Fibroblast of gingiva (primary cell): Measurements from ENCODE around the gene CANT1.

ENCODE experiments used
- DNase-seq: peaks from one replicate; pipeline ENCODE4 v3.0.0-alpha.2; 2011; ENCODE audit warnings: low read depth

The CANT1 gene

GRCh38 chr17:79009397-79010303 is at the start of gene CANT1:
Gene CANT1 (minus strand): TSS chr17:79009764. CDS start chr17:78997622, 12,142 bp downstream.
- DNase-seq: peak; percentile 84

DNA sequence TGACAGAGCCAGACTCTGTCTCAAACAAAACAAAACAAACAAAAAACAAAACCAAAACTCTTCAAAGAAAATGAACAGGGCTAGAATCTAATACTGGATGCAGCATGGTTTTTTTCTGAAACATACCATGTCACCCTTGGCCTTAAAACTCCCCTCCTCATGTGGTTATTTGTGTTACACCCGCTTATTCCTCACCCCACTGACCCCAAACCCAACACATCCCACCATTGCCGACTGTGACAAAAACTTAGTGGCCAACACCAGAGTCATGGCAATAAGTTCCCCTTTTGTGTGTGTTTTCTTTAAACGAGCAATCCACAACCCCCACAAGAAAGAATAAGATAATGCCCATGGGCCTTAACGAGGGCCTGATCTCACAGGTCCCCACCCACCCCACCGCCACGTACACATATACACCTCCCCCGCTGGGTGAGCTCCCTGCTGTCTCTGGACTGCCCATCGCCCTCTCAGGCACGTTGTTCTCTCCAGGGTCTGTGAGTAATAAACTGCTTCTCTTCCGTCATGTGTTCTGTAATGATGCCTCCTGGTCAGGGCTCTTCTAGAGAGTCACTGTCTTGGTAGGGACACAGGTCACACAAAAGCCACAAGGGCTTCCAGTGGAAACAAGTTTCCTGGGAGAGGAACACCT is 48.3 kb upstream of the CANT1 start:
- no peak for DNase-seq

DNA sequence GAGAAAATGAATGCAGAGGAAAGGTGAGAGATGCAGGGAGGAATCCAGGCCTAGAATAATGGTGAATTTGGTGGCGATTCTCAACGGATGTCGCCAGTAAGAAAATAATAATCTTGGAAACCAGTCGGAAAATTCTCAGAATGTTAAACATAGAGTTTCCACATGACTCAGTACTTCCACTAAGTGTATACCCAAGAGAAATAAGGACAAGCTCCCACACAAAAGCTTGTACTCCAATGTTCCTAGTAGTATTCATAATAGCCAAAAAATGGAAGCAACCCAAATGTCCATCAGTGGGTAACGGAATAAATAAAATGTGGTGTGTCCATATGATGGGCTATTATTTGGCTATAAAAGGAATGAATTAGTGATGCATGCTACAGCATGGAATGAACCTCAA is 45.6 kb upstream of the CANT1 start:
- no peak for DNase-seq

- no peak for DNase-seq
These were observed 44.8 kb upstream of the CANT1 start for GRCh38 chr17:79054200-79054960.

- DNase-seq: peak; percentile 40
These were observed 43.8 kb upstream of the CANT1 start for GRCh38 chr17:79053251-79053925.

DNA sequence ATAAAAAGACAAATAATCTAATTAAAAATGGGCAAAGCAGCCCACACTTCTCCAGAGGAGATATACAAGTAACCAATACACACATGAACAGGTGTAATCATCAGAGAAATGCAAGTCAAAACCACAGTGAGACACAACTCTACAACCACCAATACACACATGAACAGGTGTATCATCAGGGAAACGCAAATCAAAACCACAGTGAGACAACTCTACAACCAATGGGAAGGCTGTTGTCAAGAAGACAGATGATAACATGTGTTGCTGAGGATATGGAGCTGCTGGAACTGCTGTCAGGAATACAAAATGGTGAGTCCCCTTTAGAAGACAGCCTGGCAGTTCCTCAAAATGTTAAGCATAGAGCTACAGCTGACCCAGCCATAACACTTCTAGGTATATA is 42.6 kb upstream of the CANT1 start:
- no peak for DNase-seq

- no peak for DNase-seq
These were observed 41.7 kb upstream of the CANT1 start for GRCh38 chr17:79051306-79051705.

- no peak for DNase-seq
These were observed 41.0 kb upstream of the CANT1 start for GRCh38 chr17:79050551-79050950.

GRCh38 chr17:79049821-79050220 is 40.3 kb upstream of the CANT1 start:
- no peak for DNase-seq

DNA sequence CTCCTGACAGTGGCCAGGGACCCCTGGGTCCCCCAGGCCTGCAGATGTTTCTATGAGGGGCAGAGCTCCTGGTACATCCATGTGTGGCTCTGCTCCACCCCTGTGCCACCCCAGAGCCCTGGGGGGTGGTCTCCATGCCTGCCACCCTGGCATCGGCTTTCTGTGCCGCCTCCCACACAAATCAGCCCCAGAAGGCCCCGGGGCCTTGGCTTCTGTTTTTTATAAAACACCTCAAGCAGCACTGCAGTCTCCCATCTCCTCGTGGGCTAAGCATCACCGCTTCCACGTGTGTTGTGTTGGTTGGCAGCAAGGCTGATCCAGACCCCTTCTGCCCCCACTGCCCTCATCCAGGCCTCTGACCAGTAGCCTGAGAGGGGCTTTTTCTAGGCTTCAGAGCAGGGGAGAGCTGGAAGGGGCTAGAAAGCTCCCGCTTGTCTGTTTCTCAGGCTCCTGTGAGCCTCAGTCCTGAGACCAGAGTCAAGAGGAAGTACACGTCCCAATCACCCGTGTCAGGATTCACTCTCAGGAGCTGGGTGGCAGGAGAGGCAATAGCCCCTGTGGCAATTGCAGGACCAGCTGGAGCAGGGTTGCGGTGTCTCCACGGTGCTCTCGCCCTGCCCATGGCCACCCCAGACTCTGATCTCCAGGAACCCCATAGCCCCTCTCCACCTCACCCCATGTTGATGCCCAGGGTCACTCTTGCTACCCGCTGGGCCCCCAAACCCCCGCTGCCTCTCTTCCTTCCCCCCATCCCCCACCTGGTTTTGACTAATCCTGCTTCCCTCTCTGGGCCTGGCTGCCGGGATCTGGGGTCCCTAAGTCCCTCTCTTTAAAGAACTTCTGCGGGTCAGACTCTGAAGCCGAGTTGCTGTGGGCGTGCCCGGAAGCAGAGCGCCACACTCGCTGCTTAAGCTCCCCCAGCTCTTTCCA is 39.5 kb upstream of the CANT1 start:
- DNase-seq: no peak

GRCh38 chr17:79047923-79048825 is 38.6 kb upstream of the CANT1 start:
- no peak for DNase-seq

GRCh38 chr17:79047291-79047920 is 37.8 kb upstream of the CANT1 start:
- no peak for DNase-seq

GRCh38 chr17:79046916-79047280 is 37.3 kb upstream of the CANT1 start:
- DNase-seq: peak; percentile 59

DNA sequence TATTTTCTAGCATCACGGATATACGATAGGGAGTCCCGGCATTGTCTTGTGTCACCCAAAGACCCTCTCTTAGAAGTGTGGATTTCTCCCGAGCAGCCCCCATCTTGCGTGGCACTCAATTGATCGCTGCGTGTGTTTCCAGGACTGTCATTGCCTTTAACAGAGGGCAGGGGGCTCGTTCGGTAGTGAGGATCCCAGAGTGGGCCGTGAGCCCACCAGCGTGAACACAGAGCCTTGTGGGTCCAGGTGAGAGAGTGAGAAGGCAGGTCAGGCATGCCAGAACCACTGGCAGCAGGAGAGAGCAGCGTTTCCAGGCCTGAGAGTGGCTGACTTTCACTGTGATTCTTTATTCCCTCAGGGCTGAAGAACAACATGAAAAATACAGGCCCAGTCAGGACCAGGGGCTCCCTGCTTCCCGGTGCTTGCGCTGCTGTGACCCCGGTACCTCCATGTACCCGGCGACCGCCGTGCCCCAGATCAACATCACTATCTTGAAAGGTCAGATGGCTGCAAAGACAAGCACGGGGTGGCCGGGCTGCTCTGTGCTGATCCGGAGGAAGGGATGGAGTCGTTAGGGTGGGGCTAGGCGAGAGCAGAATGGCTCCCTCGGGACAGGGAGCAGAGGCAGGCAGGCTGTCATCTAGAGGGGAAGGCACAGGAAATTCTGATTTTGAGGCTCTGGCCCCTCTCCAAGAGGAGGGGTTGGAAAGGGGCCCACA is 36.8 kb upstream of the CANT1 start:
- no peak for DNase-seq

DNA sequence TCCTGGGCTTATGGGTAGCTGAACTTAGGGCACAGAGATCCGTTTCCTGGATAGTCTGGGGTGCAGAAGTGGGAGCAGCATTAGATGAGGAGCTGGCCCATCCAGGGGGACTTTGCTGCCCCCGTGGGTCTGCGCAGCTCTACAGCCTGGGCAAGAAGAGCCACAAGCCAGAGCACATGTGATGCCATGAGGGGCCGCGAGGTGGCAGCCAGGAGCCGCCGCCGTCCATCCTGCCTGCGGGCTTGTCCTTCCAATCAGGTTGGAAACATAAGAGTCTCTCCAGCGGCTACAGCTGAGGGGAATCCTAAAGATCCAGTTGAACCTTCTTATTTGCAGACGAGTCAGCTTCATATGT is 36.3 kb upstream of the CANT1 start:
- DNase-seq: peak; percentile 64

DNA sequence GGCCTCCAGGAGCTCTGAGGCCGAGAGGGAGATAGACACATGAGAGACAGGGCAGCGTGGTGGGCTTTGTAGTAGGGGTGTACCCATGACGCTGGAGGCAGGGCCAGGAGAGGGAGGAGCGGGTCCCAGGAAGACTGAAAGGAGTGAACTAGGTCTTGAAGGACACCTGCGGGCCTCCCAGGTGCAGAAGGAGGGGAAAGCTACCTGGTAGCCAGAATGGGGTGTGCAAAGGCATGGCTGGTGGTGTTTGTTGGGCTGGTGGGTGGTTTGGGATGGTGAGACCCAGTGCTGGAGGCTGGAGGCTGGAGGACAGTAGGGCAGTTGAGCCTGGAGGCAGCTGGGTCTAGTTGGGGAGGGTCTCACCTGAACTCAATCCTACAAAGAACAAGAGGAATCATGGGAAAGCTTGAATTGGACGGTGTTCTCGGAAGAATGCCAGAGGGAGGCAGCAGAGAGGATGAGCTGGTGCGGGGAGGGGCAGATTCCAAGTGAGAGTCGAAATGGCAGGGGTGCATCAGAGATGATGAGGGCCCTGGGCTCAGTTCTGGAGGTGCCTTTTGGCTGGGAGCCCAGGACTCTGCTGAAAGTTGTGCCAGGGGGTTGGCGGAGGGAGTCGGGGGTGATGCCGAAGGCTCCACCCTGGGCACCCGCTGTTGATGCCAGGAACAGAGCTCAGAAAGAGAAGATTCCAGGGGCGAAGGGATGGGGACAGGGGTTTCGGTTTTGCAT is 35.6 kb upstream of the CANT1 start:
- no peak for DNase-seq

DNA sequence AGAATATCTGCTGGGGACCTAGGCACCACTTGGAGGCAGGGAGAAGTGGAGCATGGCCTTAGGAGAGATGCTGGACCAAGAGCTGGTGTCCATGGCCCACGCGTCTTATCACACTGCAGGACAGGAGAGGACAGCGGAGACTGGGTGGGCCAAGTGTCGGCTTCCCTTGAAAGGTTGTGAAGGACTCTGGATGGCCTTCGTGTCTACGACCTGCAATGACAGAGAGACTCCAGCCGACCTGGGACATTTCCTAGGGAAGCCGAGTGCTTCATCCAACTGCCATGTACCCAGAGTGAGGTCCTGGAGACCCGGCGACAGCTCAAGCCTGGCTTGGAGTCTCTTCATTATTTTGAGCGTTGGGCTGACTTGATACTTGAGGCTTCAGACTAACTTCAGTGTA is 34.9 kb upstream of the CANT1 start:
- DNase-seq: no peak

DNA sequence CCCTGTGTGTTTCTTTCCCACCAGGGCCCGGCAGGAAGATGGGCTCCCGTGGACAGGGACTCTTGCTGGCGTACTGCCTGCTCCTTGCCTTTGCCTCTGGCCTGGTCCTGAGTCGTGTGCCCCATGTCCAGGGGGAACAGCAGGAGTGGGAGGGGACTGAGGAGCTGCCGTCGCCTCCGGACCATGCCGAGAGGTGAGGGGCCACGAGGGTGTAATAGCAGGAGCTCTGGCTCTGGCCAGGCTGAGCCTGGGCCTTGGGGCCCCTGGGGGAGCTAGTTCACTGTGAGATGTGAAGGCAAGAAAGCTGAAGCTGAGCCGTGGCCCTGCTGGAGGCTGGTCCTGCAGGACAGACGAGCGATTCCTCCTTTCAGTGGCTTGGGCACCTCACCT is 34.4 kb upstream of the CANT1 start:
- DNase-seq: no peak
